Omental fat pad (tissue), 4 donors: ENCODE results near the gene PTTG1IP. TPM values are rescaled to one million over a fixed set of nuclear protein-coding genes. Genes with fewer than 3 reads are reported as not detected.

Experiments used
- ATAC-seq: fragments of 150-250 bp; one replicate; pipeline ENCODE4 v1.9.1; 2016; ENCODE audit warnings: mild to moderate bottlenecking, moderate library complexity; ENCODE audit not compliant: low FRiP score
- DNase-seq: peaks from one replicate; pipeline ENCODE4 v3.0.0-alpha.2; 2019; ENCODE audit warnings: low spot score
- total RNA-seq, 4 donors: library from RNA; depleted of rRNA; stranded (reverse); fragments of >200 nt; gene quantifications; one replicate each; pipeline ENCODE4 v1.1.0, GENCODE V29; 2016
- TF ChIP-seq, protein P1 (sequence below), 3 donors: fragments of 450-650 bp; IDR thresholded peaks; one replicate each; pipeline ENCODE4 v1.5.1; 2016 to 2017; ENCODE audit warnings: antibody characterized with exemption in 3 of 3, mild to moderate bottlenecking in 3 of 3, moderate library complexity in 2 of 3

Gene PTTG1IP
- total RNA-seq, 4 donors from 2014 or later = 200 to 241 (median 214) TPM

DNA sequence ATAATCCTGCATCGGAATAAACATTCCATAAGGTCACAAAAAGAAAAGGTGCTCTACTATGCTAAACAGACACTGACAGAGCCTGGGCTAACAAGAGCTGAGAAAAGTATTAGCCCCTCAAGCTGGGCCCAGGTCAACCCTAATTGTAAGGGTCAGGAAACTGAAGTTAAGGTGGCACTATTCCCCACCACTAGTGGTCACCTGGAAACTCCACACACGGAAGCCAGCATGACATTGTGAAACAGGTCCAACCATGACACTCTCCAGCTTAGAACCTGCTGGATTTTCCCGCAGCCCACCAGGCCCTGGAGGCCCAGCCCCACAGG, 1.2 kb downstream of the PTTG1IP start:
- TF ChIP-seq, protein P1, sequence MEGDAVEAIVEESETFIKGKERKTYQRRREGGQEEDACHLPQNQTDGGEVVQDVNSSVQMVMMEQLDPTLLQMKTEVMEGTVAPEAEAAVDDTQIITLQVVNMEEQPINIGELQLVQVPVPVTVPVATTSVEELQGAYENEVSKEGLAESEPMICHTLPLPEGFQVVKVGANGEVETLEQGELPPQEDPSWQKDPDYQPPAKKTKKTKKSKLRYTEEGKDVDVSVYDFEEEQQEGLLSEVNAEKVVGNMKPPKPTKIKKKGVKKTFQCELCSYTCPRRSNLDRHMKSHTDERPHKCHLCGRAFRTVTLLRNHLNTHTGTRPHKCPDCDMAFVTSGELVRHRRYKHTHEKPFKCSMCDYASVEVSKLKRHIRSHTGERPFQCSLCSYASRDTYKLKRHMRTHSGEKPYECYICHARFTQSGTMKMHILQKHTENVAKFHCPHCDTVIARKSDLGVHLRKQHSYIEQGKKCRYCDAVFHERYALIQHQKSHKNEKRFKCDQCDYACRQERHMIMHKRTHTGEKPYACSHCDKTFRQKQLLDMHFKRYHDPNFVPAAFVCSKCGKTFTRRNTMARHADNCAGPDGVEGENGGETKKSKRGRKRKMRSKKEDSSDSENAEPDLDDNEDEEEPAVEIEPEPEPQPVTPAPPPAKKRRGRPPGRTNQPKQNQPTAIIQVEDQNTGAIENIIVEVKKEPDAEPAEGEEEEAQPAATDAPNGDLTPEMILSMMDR (IDR thresholded peaks at IDR 0.05) = no peak
- DNase-seq = no peak
- no peak for ATAC-seq

GRCh38 chr21:44871576-44872269, 1.8 kb downstream of the PTTG1IP start:
- DNase-seq = peak; percentile 62
- TF ChIP-seq, protein P1 (IDR thresholded peaks at IDR 0.05) = no peak
- ATAC-seq = peak; percentile 37

- DNase-seq (no peak), ATAC-seq (no peak)
- TF ChIP-seq, protein P1 (IDR thresholded peaks at IDR 0.05) = no peak
These were observed 2.6 kb downstream of the PTTG1IP start for GRCh38 chr21:44870748-44871495.

DNA sequence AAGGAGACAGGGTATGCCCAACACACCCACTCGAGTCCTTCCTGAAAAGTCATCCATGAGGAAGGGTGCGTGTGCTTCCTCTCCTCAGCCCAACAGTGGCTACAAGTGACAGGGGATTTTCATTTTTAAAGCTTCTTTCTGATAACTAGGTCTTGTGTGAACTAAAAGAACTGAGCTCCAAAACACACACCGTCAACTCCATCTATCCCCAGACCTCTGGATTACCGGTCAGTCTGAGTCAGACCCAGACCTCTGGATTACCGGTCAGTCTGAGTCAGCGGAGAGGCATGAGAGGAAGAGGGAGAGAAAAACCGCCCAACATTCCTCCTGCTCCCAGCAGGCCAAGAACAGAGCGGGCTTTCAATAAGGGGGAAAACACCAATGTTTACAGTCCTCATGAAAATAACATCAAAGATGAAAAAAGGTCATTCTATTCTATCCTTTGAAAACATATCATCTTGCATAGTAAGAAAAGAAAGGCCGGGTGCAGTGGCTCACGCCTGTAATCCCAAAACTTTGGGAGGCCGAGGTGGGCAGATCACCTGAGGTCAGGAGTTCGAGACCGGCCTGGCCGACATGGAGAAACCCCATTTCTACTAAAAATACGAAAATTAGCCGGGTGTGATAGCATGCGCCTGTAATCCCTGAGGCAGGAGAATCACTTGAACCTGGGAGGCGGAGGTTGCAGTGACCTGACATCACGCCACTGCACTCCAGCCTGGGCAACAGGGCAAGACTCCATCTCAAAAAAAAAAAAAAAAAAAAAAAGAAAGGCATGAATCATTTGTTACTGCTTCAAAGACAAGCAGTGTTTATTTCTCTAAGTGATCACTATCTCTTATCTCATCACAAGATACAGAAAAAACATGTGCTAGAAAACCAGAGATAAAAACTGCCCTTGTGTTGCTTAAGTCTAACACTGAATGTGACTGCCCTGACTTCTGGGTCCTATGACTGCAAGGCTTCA, 3.4 kb downstream of the PTTG1IP start:
- DNase-seq = peak; percentile 81
- ATAC-seq = peak; percentile 65
- TF ChIP-seq, protein P1 (IDR thresholded peaks at IDR 0.05) = no peak

GRCh38 chr21:44868707-44869106, 4.8 kb downstream of the PTTG1IP start:
- TF ChIP-seq, protein P1 (IDR thresholded peaks at IDR 0.05) = no peak
- DNase-seq (no peak), ATAC-seq (no peak)

DNA sequence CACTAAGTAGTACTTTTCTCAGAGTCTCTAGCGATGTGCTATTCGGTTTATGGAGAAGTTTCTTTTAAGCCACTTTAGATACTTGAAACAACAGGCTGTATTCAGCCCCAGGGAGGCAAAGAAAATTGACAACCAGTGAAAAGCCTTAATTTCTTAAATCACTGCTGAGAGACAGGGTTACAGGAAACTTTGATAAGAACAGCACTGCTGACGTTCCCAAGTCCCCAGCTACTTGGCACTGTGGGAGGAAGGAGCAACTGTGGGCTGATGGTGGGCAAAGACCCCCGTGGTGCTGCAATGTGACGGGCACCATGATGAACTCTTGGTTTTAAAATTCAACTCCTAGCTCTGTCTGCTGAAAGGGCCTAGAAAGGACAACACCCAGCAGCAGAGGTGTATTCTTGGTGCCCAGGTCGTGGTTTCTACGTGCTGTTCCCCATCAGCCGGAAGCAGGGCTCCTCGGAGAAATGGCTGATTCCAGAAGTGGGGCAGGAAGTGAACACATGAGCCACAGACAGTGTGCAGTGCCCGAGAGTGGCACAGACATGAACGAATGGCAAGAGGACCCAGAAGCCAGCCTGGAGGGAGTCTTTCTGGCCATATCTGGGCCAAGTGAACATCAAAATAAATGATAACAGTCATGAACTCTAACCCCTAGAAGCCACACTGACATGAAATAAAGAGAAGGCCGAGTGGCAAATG, 5.3 kb downstream of the PTTG1IP start:
- DNase-seq (no peak), ATAC-seq (no peak)
- TF ChIP-seq, protein P1 (IDR thresholded peaks at IDR 0.05) = no peak
